GM12892 (cell line): ENCODE results near the gene CACNA1C.

ENCODE experiments used
- DNase-seq: peaks from one replicate; pipeline ENCODE4 v3.0.0; 2011; ENCODE audit not compliant: insufficient read length
- FAIRE-seq: peaks from 2 replicates; lab custom pipeline; 2011; peaks lifted over from hg19 to GRCh38; lab: Jason Lieb, UNC
- POLR2A ChIP-seq: IDR thresholded peaks from 2 replicates; pipeline ENCODE4 v1.6.1; 2011; ENCODE audit warnings: low read depth, low read length, control low read depth
- POLR2AphosphoS5 ChIP-seq: IDR thresholded peaks from 2 replicates; pipeline ENCODE4 v1.6.1; 2011; ENCODE audit warnings: low read depth, low read length, control low read depth
- TAF1 ChIP-seq: IDR thresholded peaks from 2 replicates; pipeline ENCODE4 v1.6.1; 2011; ENCODE audit warnings: low read depth, mild to moderate bottlenecking, control low read depth, low read length, borderline replicate concordance

CACNA1C gene

DNA sequence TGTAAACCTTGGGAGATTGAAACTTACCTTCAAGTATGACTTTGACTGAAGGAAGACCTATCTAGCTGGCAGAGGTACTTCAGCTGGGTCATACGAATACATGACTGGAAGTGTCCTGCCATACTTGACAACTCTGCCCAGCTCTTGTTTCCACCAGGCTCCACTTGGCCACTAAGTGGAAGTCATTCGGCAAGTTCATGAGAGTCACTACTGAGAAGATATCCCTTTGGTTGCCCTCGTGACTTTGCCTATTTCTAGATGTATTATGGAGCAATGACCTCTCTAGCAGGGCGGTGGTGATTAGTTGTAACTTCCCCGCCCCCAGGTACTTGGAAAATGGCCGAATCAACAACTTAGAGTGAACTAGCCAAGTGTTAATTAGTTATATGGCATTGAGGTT lies 8.6 kb upstream of the CACNA1C start:
- no peak for TF ChIP-seq TAF1
- TF ChIP-seq POLR2A: no peak
- no peak for TF ChIP-seq POLR2AphosphoS5
- no peak for FAIRE-seq
- no peak for DNase-seq

DNA sequence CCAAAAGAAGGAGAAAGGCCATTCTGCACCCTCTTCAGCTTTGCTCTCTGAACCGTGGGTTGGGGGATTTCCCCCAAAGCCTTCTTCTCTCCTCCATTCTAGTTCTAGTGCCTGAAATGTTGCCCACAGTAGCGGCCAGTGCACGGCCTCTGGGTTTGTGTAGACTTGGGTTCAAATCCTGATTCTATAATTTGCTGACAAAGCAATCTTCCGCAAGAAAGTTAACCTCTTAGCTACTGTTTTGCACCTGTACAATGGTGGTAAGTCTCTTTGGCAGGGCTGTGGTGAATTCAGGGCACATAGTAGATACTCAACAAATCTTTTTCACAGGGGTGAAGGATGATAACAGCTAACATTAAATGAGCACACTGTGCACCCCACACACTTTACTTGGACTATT lies 5.8 kb upstream of the CACNA1C start:
- no peak for DNase-seq
- FAIRE-seq: no peak
- TF ChIP-seq POLR2A: no peak
- no peak for TF ChIP-seq TAF1
- TF ChIP-seq POLR2AphosphoS5: no peak

DNA sequence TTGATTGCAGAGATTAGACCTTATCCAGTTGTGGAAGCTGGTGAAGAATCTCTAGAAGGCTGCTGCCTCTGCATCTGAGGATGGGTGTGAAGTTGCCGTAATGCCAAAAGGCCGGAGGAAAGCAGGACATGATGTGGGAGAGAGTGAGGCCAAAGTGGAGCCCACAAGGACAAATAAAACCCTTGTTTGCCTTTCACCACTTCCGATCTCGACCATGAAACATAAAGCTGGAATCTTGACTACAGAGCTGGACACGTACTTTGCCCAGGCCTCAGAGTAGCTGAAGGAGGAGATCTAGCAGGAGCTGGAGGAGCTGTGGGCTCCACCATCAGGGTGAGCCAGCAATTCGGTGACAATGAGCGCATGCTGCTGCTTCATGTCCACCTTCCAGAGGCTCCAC lies 5.0 kb upstream of the CACNA1C start:
- no peak for FAIRE-seq
- TF ChIP-seq TAF1 (no peak), POLR2A (no peak), POLR2AphosphoS5 (no peak)
- DNase-seq: no peak

DNA sequence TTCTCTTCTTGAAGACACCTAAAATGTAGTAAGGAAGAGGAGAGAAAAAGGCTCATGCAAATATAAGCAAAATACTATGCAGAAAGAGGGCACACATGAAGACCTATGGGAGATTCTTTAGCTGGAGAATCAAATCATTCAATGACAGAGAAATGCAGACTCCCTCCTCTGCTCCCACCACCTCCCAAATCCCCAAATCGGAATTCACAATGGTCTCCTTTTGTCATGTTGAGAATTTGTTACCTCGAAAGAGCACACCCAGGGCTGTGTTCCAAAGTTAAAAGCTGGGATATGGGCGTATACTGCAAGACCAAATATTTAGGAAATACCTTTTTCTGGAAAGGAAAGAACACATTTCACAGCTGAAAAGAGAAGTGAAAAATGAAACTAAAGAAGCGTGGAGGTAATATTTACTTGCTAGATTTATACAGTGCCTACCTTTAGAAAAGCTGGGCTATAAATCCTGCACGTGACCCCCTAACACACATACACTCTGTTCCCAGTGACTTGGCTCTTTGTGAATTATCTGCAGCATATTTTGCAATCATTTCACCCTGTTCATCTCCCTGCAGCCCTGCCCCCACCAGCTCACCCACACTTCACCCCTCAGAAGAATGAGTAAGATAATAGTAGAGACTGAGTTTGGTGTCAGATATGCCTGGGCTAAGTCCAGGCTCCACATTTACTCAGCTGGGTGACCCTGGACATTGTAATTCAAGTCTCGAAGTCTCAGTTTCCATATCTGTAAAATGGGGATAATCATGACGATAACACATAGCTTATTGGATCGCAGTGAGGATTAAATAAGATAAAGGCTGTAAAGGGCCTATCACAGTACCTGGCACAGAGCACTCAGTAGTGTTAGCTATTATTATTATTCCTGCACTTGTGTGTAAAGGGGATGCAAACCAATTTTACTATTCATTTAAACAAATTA lies 2.9 kb upstream of the CACNA1C start:
- FAIRE-seq (no peak), DNase-seq (no peak)
- TF ChIP-seq POLR2A (no peak), TAF1 (no peak), POLR2AphosphoS5 (no peak)

DNA sequence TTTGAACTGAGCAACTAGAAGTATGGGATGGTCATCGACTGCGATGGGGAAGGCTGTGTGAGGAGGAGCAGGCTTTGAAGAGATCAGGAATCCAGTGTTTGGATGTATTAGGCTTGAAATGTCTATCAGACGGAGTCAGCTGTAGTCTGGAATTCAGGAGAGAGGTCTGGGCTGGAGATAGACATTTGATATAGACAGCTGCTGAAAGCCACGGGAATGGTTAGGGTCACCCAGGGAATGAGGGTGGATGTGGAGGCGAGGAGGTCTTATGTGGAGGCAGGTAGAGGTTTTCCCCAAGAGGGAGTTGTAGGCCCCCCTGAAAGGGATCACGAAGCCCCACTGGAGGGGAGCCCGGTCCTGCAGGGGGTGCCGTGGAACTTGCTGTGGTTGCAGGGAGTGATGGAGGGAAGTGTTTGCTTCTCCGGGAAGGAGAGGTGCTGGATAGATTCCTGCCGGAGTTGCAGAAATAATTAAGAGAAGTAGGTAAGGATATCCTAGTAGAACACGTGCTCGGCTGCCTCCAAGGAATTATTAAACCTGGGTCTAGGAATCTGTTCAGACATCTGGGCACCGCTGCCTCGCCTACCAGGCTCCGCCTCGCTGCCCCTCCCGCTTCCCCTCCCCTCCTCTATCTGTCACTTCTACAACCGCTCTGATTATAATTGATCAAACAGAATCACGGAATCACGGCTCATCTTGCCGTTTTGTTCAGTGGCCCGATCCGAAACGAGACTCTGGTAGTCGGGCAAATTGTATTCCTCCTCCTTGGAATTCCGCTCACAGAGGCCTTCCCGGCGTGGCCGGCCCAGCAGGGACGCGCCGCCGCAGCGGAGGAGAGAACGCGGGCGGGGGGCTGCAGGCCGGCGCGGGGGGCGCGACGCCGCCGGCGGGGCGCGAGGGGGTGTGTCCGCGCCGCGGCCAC lies 826 bp upstream of the CACNA1C start:
- no peak for TF ChIP-seq POLR2AphosphoS5
- TF ChIP-seq POLR2A: no peak
- TF ChIP-seq TAF1: no peak
- FAIRE-seq (no peak), DNase-seq (no peak)

DNA sequence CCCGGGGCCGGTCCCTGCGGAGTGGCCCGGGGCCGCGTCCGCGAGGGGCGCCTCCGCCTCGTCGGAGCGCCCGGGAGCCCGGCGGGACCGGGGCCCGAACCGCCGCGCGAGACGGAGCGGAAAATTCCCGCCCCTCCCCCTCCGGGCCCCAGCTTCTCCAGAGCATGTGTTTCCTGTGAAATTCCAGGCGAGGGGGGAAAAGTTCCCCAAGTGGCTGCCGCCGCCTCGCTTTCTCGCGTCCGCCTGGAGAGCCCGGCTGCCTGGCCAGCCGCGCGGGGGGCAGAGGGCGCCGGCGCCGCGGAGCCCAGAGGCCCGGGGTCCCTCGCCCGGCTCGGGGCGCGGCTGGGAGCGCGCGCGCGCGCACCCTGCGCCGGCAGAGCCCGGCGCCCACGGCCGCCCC lies 904 bp downstream of the CACNA1C start:
- DNase-seq: no peak
- FAIRE-seq: no peak
- TF ChIP-seq POLR2A (no peak), POLR2AphosphoS5 (no peak), TAF1 (no peak)

DNA sequence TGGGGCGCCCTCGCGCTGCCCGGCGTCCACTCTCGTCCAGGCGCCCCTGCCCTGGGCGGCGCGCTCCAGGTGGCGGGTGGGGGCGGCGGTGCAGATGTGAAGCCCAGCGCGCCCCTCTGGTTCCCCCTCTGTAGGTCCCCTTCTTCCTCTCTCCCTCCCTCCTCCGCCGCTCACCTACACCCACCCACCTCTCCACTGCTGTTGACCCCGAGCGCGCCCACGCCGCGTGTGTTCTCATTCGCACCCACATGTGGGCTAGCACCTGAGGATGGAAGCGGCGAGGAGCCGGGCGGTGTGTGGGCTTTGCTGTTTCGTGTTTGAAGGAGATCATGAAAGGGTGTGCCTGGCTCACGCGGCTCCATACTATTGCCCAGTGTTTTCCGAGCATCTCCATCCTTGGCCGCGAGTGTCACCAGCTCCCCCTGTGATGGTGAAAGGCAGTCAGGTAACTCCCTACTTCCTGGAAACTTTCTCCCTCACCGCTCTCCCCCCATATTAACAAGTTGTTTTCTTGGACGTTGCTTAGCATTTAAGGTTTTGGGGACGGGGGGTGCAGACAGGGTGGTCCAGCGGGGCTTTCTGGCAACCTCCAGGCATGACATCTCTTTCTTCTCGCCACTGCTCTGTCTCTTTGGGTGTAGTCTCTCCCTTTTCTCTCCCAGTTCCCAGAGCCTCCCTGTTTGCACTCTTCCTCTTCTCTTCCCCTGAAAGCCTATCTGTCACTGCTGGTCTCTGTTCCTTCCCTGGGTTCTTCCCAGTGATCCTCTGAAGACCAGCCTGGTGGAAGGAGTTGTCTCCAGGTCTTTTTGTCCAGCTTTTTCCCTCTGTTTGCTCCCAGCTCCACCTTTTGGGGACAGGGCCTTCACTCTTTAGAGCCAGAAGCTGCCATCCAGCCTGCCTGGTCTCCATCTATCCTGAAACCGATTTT lies 1.6 kb downstream of the CACNA1C start:
- FAIRE-seq (no peak), DNase-seq (no peak)
- TF ChIP-seq POLR2AphosphoS5: no peak
- no peak for TF ChIP-seq TAF1
- TF ChIP-seq POLR2A: no peak

DNA sequence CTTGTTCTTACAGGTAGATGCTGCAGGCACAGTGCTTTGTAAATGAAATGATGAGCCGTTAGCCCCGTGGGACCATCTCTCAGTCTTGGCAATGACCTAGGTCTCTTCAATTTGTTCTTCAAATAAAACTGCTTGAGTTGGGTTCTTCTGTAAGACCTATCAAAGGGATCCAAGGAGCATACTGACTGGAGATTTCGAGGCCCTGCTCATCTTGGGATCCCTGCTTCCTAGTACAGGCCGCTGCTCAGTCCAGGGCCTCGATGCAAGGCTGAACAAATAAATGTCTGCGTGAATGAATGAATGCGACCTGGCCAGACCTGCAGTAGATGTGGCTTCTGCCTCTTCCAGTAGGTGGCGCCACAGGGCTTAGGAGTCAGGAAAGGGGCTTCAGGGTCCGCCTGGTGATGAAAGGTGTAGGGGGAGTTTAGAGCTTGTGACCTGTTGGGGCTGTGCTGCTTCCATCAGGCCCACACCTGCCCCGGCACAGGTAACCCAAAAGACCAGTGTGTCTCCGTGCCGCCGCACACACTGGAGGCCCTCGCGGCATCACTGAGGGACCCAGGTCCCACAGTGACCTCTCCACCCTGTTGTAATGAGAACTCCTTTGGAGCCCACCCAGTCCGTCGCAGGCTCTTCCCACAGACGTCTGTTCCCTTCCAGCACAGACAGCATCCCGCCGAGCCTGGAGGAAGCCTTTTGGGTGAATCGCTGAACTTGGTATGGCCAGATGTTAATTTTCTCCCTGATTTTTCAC lies 4.4 kb downstream of the CACNA1C start:
- FAIRE-seq: no peak
- TF ChIP-seq POLR2AphosphoS5 (no peak), TAF1 (no peak), POLR2A (no peak)
- DNase-seq: no peak

DNA sequence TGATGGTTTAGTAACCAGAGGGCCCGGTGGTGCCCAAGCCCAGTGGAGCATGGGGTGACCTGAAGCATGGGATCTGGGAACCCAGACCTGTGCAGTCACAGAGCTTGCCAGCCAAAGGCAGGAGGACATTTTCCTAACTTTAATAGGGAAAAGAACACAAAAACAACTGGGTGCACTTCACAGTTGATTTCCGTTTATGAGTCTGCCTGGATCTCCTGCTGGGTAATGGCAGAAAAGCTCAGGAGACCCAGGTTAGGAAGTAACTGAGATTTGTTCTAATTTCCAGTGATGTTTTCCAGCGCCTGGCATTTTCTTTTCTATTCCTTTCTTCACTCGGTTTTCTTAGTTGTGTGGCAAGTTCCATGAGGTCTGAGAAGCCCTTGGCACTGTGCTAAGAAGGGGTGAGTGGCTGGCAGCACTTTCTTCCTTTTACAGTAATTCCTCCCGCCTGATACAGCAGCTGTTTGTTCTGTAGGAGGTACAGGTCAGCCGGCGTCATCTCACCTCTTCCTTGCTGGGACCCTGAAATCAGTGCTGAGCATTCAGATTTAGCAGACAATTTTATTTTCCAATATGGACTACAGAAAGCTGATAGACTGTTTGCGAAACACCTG lies 5.1 kb downstream of the CACNA1C start:
- FAIRE-seq (no peak), DNase-seq (no peak)
- TF ChIP-seq POLR2AphosphoS5: no peak
- TF ChIP-seq TAF1: no peak
- no peak for TF ChIP-seq POLR2A
